ENCODE results near the gene VPS4A.
"Not testable (repeated sequence)": the region's sequence is repeated elsewhere in the genome, so short reads cannot be mapped to it uniquely, and the experiment has no call there.

Gene VPS4A

DNA sequence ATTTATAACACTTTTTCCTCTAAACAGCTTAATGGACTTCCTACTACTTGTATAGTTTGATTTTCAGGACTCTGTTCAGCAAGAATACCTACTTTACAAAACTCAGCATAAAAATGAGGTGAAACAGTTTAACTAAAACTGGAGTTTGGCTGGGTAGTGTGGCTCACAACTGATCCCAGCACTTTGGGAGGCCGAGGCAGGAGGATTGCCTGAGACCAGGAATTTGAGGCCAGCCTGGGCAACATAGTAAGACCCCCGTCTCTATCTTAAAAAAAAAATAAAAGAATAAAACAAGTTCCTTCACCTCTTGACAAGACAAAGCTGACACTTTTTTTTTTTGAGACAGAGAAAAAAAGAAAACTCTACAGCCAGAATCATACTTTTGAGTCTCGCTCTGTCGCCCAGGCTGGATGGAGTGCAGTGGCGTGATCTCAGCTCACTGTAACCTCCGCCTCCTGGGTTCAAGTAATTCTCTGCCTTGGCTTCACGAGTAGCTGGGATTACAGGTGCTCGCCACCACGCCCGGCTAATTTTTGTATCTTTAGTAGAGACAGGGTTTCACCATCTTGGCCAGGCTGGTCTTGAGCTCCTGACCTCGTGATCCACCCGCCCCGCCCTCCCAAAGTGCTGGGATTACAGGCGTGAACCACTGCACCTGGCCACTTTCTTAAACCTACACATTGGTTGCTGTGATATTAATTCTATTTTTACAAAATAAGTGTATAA lies 16.6 kb downstream of the VPS4A start:
- DNase-seq (ENCODE audit: low spot score) = no peak

DNA sequence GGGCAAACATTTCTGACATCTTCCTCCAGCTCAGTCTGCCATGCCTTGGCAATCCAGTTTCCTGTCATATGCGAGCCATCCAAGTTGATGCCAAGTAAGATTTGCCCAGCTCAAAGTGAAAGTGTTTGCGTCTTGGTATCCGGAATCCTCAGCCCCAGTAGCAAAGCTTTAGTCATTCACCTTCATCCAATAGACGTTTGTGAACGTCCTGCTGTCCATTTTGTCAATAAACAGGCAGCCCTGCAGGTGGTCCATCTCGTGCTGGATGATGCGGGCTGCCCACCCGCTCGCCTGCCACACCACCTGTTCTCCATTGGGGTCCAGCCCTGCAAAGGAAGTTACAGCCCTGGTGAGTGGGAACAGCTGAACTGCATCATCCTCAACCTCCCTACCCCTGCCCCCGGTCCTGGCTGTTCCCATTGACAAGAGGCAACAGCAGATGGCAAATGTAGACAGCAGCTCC lies 17.7 kb downstream of the VPS4A start:
- no peak for DNase-seq (ENCODE audit: low spot score)

DNA sequence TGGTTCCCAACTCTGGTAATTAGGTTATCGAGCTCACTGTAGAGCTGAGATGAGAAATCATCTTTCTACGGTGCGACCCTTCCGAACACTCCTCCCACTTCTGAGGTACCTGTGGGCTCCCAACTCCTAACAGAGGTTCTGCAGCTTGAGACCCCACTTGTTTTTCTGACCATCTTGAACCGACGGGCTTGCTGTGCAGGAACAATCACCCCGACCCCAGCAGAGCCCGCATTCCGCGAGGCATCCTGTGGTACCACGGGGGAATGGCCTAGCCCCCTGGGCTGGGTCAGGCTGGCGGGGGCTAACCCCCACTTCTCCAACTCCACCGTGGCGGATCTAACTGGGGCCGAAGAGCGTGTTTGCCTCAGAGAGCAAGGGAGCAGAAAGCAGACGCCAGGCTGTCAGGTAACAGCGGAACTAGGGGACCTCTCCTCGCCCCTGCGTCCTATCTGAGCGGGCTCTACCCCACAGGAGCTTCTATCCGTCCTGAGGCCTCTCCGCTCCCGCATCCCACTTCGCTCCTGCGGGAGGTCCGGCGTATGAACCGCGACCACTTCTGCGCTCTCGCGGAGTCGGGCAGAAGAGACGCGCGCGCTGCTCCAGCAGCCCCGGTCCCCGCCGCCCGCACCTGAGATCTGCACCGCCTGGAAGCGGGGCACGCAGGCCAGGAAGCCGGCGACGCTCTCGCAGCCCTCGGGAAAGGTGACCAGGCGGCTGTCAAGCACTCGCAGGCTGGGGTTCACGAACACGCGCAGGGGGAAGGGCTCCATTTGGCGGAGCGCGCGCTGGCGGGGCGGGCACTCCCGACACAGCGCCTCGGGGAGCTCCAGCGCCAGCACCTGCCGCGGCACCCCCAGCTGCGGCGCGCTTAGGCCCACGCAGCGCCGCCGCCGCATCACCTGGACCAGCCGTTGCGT lies 18.5 kb downstream of the VPS4A start:
- no peak for DNase-seq (ENCODE audit: low spot score)

DNA sequence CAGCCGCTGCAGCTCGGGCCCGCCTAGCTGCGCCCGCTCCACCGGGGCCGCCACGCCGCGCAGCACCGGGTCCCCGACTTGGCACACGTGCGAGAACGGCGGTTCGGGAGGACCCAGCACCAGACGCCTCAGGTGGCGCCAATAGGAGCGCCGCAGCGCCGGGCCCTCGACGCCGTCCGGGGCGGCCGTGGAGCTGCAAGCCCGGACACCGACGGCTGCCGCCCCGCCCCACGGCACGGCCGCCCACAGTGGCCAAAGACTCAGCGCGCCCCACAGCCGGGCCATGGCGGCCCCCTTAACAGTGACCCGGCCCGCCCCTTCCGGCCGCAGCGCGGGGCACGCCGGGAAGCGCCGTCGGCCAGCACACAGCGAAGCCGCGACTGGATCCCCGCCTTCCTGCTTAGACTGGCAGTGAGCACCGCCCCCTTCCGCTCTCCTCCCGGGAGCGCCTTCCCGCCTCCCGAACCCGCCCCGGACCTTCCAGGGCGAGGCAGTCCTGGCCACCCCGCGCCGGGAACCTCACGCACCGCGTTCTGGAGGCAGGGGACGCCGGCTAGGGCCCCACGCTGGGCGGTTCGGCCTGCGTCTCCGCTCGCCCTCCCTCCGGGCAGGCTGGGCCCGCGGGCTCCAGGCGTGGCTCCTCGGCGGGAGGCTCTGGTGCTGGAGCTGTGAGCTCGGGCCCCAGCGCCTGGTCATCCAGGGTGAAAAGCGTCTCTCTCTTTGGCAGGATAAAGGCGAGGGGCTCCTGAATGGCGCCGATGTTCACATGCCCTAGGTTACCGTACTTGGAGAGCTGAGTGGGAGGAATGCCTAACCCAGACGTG lies 19.3 kb downstream of the VPS4A start, which contains the start of gene PDF:
PDF (minus strand) TSS at position 303 of the 824 bp plus-strand sequence; CDS start at position 285, 18 bp downstream.
- peak; percentile 99 for DNase-seq (ENCODE audit: low spot score)

DNA sequence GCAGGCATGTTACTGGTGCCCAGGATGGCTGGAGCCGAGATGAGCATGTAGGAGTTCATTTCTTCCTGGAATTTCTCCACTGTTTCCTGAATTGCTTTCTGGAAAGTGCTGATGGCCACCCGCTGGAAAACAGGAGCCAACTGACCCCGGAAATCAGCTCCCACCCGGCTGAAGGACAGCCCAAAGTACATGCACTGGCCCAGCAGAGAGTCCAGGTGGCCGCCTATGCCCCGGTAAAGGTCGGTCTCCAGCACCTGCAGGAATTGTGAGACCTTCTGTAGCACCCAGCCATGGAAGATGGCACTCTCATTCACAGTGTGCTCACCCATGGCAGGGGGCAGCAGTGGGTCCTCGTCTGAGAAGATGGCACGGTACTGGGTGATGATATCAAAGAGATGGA lies 23.5 kb downstream of the VPS4A start:
- DNase-seq (ENCODE audit: low spot score) = no peak

DNA sequence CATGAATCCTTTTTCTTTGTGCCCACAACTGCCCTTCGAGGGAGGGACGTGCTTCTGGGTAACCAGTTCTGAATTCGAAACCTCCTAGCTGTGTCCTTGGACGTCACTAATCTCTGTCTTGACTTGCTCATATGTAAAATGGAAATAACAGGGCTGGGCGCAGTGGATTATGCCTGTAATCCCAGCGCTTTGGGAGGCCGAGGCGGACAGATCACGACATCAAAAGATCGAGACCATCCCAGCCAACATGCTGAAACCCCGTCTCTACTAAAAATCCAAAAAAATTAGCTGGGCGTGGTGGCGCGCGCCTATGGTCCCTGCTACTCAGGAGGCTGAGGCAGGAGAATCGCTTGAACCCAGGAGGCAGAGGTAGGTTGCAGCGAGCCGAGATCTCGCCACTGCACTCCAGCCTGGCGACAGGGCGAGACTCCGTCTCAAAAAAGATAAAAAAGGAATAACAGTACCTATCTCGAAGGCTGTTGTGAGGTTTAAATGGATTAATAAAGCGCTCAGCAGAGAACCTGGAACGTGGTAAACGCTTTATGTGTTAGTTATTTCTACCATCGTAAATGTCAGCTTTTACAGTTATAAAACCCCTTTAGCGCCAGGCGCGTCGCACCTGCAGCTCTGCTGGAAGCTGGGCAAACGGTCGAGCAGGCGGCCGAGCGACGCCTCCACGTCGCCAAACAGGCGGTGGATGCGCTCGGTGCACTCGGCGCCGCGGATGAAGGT lies 27.6 kb downstream of the VPS4A start:
- DNase-seq (ENCODE audit: low spot score) = no peak

DNA sequence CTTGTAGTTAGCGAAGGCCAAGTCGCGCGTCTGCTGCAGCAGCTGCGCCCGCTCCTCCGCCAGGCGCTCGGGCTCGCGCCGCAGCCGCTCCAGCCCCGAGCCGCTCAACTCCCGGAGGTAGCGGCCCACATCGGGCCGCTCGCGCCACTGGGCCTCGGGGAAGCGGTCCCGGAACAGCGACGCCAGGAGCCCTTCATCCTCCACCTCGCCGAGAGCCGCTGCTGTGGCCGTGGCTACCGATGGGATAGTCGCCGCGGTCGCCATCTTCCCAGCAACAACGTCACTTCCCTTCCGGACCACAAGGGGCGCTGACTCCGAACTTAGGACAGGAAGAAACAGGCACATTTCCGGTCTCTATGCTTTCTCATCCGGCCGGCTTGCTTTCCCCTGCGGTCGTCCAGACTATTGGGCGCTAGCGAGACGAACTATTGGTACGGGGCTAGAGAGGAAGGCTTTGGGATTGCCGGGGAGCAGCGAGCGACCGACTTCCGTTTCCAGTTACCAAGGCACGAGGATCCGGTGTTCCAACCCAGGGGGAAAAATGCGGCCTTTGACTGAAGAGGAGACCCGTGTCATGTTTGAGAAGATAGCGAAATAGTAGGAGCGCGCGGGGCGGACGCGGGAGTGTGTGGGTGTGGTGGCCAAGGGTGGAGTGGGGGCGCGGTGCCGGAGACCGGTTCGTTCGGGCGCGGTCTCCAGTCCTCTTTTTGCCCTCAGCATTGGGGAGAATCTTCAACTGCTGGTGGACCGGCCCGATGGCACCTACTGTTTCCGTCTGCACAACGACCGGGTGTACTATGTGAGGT lies 28.3 kb downstream of the VPS4A start, which contains the start of the genes COG8 and NIP7:
COG8 (minus strand) TSS at position 276 of the 806 bp plus-strand sequence; CDS start at position 264, 12 bp downstream.
NIP7 (plus strand) TSS at position 484 of the 806 bp plus-strand sequence; CDS start at position 542, 58 bp downstream.
- peak; percentile 98 for DNase-seq (ENCODE audit: low spot score)

DNA sequence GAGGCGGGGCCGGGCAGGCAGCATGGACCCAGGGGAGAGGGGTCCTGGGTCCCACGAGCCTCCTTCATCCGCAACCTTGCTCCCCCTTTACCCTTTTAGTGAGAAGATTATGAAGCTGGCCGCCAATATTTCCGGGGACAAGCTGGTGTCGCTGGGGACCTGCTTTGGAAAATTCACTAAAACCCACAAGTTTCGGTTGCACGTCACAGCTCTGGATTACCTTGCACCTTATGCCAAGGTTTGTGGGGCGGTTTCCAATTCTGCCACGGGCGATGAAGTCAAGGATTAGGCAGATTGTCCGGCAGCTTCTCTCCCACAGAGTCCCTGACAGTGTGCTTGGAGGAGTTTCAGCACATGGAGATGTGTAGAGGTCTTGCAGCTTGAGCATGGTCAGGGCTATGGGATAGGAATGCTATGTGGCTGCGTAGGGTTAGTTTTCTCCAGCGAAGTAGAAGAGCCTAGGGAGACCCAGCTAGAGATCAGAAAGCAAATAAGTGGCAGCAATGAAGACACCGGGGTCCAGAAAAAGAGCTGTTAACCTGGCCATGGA lies 29.0 kb downstream of the VPS4A start:
- DNase-seq (ENCODE audit: low spot score) = no peak

DNA sequence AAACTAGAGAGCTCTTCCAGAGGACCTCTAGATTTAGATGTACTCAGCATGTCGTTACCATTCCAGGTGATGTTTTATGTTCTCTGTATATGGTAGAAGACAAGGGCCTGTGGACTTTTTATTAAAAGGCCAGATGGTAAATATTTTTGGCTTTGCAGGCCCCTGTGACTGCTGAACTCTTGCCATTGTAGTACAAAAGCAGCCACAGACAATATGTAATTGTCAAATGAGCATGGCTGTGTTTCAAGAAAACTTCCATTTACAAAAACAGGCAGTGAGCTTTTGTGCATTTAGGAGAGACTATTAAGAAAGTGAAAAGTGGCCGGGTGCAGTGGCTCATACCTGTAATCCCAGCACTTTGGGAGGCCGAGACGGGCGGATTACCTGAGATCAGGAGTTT lies 33.0 kb downstream of the VPS4A start:
- no peak for DNase-seq (ENCODE audit: low spot score)

DNA sequence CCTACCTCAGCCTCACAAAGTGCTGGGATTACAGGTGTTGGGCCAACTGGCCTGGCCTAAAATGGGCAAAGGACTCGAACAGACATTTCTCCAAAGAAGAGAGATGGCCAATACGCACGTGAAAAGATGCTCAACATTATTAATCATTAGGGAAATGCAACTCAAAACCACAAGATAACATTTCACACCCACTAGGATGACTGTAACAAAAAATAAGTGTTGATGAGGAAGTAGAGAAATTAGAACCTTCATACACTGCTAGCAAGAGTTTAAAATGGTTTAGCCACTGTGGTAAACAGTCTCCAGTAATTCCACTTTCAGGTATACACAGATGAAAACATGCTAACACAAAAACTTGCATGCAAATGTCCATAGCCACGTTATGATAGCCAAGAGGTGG lies 34.8 kb downstream of the VPS4A start:
- no peak for DNase-seq (ENCODE audit: low spot score)

DNA sequence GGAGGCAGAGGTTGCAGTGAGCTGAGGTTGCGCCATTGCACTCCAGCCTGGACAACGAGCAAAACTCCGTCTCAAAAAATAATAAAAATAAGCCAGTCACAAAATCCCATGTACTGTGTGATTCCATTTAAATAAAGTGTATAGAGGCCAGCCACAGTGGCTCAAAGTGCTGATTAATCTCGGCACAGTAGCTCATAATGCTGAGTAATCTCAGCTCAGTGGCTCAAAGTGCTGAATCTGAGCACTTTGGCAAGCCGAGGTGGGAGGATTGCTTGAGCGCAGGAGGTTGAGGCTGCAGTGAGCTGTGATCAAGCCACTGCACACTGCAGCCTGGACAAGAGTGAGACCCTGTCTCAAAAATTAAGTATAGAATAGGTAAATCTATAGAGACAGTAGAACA lies 35.5 kb downstream of the VPS4A start:
- no peak for DNase-seq (ENCODE audit: low spot score)

DNA sequence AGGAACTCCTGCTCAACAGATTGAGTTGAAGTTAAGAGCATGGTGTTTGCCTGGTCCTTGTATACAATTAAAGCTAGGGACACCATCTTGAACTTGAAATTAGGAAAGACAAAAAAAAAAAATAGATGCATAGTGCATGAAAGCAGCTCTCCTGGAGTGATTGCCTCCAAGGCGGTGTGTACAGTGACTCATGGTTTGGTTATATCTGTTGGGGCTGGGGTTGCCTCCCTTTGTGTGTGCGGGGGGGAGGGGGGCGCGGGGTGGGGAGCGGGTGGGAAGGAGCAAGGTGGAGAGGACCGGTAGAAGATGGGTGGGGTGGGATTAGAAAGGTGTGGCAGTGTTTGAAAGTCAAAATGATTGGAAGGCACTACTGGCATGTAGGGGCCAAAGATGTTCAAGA lies 37.1 kb downstream of the VPS4A start:
- no peak for DNase-seq (ENCODE audit: low spot score)

DNA sequence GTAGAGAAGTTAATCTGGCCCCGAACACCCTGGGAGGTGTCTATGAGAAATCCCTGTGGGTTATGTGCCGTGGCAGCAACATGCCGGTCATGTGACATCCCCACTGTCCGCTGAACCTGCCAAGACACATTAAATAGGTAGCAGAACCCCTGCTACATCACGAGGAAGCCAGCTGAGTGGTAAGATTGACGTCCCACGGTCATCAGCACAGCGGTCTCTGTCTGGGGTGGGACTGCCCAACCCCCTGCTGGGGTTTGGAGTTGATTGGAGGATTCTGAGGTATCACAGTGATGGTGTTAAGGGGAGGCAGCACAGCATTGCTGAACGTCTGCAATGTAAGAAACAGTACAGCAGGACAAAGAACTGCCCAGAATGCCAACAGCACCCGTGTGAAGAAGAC lies 38.4 kb downstream of the VPS4A start:
- DNase-seq (ENCODE audit: low spot score) = no peak

DNA sequence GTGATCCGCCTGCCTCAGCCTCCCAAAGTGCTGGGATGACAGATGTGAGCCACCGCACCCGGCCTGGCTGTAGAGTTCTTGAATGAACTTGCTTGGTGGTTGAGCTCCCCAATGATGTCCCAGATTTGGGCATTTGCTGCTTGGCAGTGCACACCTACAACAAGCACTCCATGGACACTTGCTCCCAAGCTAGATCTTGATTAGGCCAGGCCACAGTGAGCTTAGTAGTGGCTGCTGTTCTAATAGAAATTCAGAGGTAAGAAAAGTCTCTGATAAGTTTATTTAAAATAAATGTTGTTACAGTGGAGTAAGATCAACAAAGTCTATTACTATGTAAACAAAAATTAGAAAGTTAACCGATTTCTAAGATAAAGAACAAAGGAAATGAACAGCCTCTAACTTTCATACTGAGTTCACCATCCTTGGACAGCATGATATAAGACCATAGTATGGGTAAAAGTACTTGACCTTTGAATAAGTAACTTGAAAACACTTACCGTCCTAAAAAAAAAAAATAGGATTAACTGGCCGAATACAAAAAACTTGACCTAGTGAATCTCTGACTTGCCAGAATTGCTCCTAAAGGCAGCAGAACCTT lies 39.5 kb downstream of the VPS4A start:
- DNase-seq (ENCODE audit: low spot score) = no peak

DNA sequence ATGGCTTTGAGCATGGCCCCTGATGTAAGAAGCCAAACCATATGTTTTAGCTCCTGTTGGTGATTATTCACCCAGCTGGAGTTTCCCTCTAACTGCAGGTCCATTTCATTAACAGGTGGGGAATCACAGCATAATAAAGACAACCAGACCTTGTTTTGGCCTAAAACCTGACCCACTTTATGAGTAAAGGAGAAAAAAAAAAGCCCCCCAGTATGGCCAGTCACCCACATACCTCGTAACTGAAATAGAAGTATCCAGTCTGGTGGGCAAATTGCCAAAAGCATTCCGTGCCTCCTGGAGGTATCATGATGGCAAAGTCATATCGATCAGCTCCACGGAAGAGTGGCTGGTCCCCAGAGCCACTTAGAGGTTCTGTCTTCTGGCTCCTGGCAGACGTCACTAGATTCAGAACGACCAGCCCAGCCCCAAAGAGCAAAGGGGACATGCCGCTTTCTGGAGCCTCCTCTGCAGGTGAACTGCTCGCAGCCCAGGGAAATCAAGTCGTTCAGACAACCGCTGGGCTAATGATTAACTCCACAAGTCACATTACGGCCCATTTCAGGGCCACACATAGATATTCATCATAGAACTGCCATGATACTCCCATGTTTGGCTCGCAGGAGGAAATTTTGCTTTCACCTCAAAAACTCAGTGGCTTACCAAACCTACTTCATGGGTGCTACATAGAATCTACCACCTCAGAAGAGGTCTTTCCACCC lies 40.3 kb downstream of the VPS4A start, which contains the start of gene TMED6:
TMED6 (minus strand) TSS at position 478 of the 719 bp plus-strand sequence; CDS start at position 445, 33 bp downstream.
- DNase-seq (ENCODE audit: low spot score) = peak; percentile 85

DNA sequence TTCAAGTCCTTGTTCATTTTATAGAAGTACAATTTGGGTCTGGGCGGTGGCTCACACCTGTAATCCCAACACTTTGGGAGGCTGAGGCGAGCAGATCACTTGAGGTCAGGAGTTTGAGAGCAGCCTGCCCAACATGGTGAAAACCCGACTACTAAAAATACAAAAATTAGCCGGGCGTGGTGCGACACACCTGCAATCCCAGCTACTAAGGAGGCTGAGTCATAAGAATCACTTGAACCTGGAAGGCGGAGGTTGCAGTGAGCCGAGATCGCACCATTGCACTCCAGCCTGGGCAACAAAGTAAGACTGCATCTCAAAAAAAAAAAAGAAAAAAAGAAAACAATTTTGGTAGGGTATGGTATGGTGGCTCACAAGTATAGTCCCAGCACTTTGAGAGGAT lies 48.9 kb downstream of the VPS4A start:
- DNase-seq (ENCODE audit: low spot score) = not testable (repeated sequence)

DNA sequence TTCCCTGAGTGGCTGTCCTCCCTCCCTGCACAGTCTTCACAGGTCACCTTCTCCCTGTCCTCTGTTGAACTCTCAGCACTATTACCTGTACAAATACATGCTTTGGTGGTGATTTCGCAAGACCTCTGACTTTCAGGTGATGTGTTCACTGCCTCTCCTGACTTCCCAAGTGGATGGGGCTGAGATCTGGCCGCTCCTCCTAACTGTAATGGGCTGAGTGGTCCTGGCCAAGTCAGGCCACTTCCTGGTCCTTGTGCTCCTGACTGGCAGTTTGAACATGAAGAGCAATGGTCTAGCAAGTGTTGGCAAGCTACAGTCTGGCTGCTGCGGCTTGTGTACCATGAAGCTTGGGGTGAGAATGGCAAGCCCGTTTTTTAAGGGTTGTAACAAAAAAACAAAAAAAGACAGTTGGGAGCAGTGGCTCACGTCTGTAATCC lies 52.1 kb downstream of the VPS4A start:
- DNase-seq (ENCODE audit: low spot score) = no peak

DNA sequence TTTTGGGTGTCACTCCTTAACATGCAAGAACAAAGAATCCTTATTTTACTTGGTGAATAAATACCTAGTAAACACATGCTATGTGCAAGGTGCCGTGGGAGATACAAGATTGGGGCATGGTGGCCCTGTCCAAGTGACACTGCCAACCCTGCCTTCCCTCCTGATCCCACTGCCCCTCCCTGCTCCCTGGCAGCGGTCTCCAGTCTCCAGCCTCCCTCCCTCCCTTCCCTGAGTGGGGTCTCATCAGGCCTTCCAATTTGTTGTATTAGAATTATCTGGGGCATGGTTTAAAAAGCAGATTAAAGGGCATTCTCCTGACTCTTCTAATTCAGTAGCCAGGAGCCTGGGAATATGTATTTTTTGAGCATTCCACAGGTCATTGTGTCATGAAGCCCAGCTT lies 52.9 kb downstream of the VPS4A start:
- DNase-seq (ENCODE audit: low spot score) = no peak

DNA sequence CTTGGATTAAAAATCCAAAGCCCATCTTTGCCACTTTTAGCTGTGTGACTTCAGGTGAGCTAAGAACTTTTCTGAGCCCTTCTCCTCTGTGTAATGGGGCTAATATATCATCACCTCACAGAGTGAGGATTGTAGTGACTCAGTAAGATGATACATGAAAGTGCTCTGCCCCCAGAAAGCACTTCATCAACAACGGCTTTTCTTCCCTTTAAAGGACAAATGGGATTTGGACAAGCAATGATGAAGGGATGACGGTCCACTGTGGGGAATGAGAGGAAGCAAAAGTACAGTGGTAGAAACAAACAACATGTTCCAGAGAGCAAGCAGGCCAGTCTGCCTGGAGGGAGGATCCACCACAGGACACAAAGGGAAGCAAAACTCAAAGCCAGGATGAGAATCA lies 54.8 kb downstream of the VPS4A start:
- no peak for DNase-seq (ENCODE audit: low spot score)

All from HuH-7 (cell line).